Sciatic nerve (tissue), 2 donors: ENCODE results near the gene VSIR. TPM values are rescaled to one million over a fixed set of nuclear protein-coding genes. Genes with fewer than 3 reads are reported as not detected.
A peak's percentile ranks its signal among the peaks of the same experiment; 100 is the strongest.

Experiments used
- ATAC-seq: fragments of 200-7000 bp; cut with Tn5 transposase; one replicate; pipeline ENCODE4 v1.9.1; 2020; ENCODE audit warnings: mild to moderate bottlenecking, moderate library complexity
- DNase-seq: peaks from one replicate; pipeline ENCODE4 v3.0.0-alpha.2; 2020; ENCODE audit warnings: low spot score
- intact Hi-C: fragments of 100-400 bp; cut with DNase I; formaldehyde crosslinking; loops from one replicate; pipeline ENCODE4 v1.14.2; 2022
- total RNA-seq: library from RNA; stranded (reverse); fragmentation: NEBNext Ultra II Directional; extraction: Animal tissue kit (Norgen Biotek cat#: 25700); gene quantifications from one replicate; pipeline ENCODE4 v1.2.1, GENCODE V29; 2021
- donor health status: DM: no; HTN: no; CAD: no.
- donor health status: DM: no; HTN: no; CAD: no.

Gene VSIR
- total RNA-seq, 1 donor from 2014 or later, result 171 TPM

- intact Hi-C loops, result loop anchor here (5.0 kb wide), 1 partner anchor 1342 kb away; the partner anchor contains the start of gene NODAL
- DNase-seq (no peak), ATAC-seq (no peak)
Measured at GRCh38 chr10:71784679-71785272, 11.5 kb upstream of the VSIR start.

GRCh38 chr10:71783917-71784678 is 10.8 kb upstream of the VSIR start:
- DNase-seq (peak; percentile 47), ATAC-seq (no peak)
- intact Hi-C loops, result loop anchor here (5.0 kb wide), 1 partner anchor 1342 kb away; the partner anchor contains the start of gene NODAL

GRCh38 chr10:71782917-71783490 is 9.7 kb upstream of the VSIR start:
- peak; percentile 60 for DNase-seq
- intact Hi-C loops, result loop anchor here (5.0 kb wide), 1 partner anchor 1341 kb away; the partner anchor contains the start of gene NODAL
- peak; percentile 36 for ATAC-seq

GRCh38 chr10:71782221-71782916 is 9.0 kb upstream of the VSIR start:
- no peak for DNase-seq
- intact Hi-C loops, result loop anchor here (5.0 kb wide), 1 partner anchor 1340 kb away; the partner anchor contains the start of gene NODAL
- ATAC-seq, result no peak

GRCh38 chr10:71780719-71781118 is 7.4 kb upstream of the VSIR start:
- ATAC-seq (no peak), DNase-seq (no peak)
- intact Hi-C loops, result loop anchor here (5.0 kb wide), 1 partner anchor 1338 kb away; the partner anchor contains the start of gene NODAL

- DNase-seq, result no peak
- no peak for ATAC-seq
- intact Hi-C loops, result loop anchor here (5.0 kb wide), 1 partner anchor 1338 kb away; the partner anchor contains the start of gene NODAL
Measured at GRCh38 chr10:71780156-71780555, 6.8 kb upstream of the VSIR start.

GRCh38 chr10:71779641-71780040 is 6.3 kb upstream of the VSIR start:
- peak; percentile 45 for DNase-seq
- intact Hi-C loops, result loop anchor here (5.0 kb wide), 1 partner anchor 1337 kb away; the partner anchor contains the start of gene NODAL
- no peak for ATAC-seq

- intact Hi-C loops, result no loop called here
- DNase-seq (peak; percentile 45), ATAC-seq (no peak)
Measured at GRCh38 chr10:71778071-71778825, 4.9 kb upstream of the VSIR start.

- intact Hi-C loops, result no loop called here
- ATAC-seq, result no peak
Measured at GRCh38 chr10:71777213-71777985, 4.1 kb upstream of the VSIR start.

GRCh38 chr10:71776481-71776925 is 3.2 kb upstream of the VSIR start:
- intact Hi-C loops, result no loop called here
- ATAC-seq (no peak), DNase-seq (no peak)

More at GRCh38 chr10:71777213-71777985, 4.1 kb upstream of the VSIR start:
- peak; percentile 50 for DNase-seq

- intact Hi-C loops, result loop anchor here (5.0 kb wide), 1 partner anchor 58 kb away; the partner anchor contains the start of gene C10orf105
- ATAC-seq (no peak), DNase-seq (peak; percentile 66)
Measured at GRCh38 chr10:71774916-71775702, 1.8 kb upstream of the VSIR start.

- no peak for DNase-seq
- intact Hi-C loops, result loop anchor here (5.0 kb wide), 1 partner anchor 56 kb away; the partner anchor contains the start of gene C10orf105
- ATAC-seq, result peak; percentile 4
Measured at GRCh38 chr10:71772832-71773220, 494 bp downstream of the VSIR start.

- peak; percentile 82 for DNase-seq
Measured at GRCh38 chr10:71771821-71772617, 1.3 kb downstream of the VSIR start.

GRCh38 chr10:71771204-71771603 is 2.1 kb downstream of the VSIR start:
- no peak for ATAC-seq
- no peak for DNase-seq
- intact Hi-C loops, result loop anchor here (5.0 kb wide), 1 partner anchor 54 kb away; the partner anchor contains the start of gene C10orf105

More at GRCh38 chr10:71771821-71772617, 1.3 kb downstream of the VSIR start:
- intact Hi-C loops, result loop anchor here (5.0 kb wide), 1 partner anchor 55 kb away; the partner anchor contains the start of gene C10orf105
- ATAC-seq, result peak; percentile 71

- DNase-seq (no peak), ATAC-seq (no peak)
- intact Hi-C loops, result loop anchor here (5.0 kb wide), 1 partner anchor 53 kb away; the partner anchor contains the start of gene C10orf105
Measured at GRCh38 chr10:71770789-71771188, 2.5 kb downstream of the VSIR start.
